ENCODE data around the gene CYP24A1. TPM values are rescaled to one million over a fixed set of nuclear protein-coding genes. Genes with fewer than 3 reads are reported as not detected.

Gene CYP24A1
- total and polyA plus RNA-seq, 2 of the 13 experiments (the other 11 are each of a cell fraction or from before 2014, with no cell fraction given) = 9.4 to 32.7 TPM

GRCh38 chr20:54107600-54108325 lies 66.0 kb downstream of the CYP24A1 start (continued):
- peak; percentile 96 for TF ChIP-seq HMG20A (CRISPR knock-in tag; IDR thresholded peaks at IDR 0.05; ENCODE audit: borderline replicate concordance)
- TF ChIP-seq MXD4 (CRISPR knock-in tag; IDR thresholded peaks at IDR 0.05) = peak; percentile 35; the same call in 1 of the 2 replicates
- TF ChIP-seq MTA3 (CRISPR knock-in tag; IDR thresholded peaks at IDR 0.05) = no peak
- TF ChIP-seq ELF1 (CRISPR knock-in tag; IDR thresholded peaks at IDR 0.05) = peak; percentile 83
- peak; percentile 92 for TF ChIP-seq BORCS8-MEF2B (CRISPR knock-in tag; IDR thresholded peaks at IDR 0.05)
- TF ChIP-seq PBX2 (CRISPR knock-in tag; IDR thresholded peaks at IDR 0.05) = no peak
- TF ChIP-seq FOXP1 (IDR thresholded peaks at IDR 0.05) = peak; percentile 84
- peak; percentile 99 for TF ChIP-seq FOXP1 (CRISPR knock-in tag; IDR thresholded peaks at IDR 0.05)
- peak; percentile 85 for TF ChIP-seq TBL1XR1 (IDR thresholded peaks at IDR 0.05; ENCODE audit: borderline replicate concordance, low read length, partially characterized antibody)
- peak; percentile 70 for TF ChIP-seq CCAR2 (optimal IDR thresholded peaks at IDR 0.05; ENCODE audit: low read depth, low read length)
- TF ChIP-seq TRAFD1 (CRISPR knock-in tag; IDR thresholded peaks at IDR 0.05; ENCODE audit: borderline replicate concordance) = no peak; the same call in 1 of the 2 replicates
- no peak for TF ChIP-seq NRL (CRISPR knock-in tag; IDR thresholded peaks at IDR 0.05; ENCODE audit: borderline replicate concordance)
- TF ChIP-seq SALL1 (CRISPR knock-in tag; IDR thresholded peaks at IDR 0.05) = peak; percentile 99
